ENCODE results near the gene CABP1.
"Not testable (repeated sequence)": the region's sequence is repeated elsewhere in the genome, so short reads cannot be mapped to it uniquely, and the experiment has no call there.

DNA sequence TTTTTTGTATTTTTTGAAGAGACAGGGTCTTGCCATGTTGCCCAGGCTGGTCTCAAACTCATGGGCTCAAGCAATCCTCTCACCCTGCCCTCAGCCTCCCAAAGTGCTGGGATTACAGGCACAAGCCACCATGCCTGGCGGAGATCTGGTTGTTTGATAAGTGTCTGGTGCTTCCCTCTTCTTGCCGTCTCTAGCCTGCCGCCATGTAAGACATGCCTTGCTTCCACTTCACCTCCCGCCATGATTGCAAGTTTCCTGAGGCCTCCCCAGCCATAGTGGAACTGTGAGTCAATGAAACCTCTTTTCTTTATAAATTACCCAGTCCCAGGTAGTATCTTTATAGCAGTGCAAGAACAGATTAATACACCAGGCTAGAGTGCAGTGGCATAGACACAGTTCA, 22.7 kb upstream of the CABP1 start:
- TF ChIP-seq CTCF (IDR thresholded peaks at IDR 0.05); EZH2 (IDR thresholded peaks at IDR 0.05; ENCODE audit: borderline replicate concordance, insufficient read depth, low read depth, low read length, poor library complexity, severe bottlenecking): not testable (repeated sequence)

Measured in B cell (primary cell).